ENCODE results near the gene GFOD2.

Gene GFOD2

DNA sequence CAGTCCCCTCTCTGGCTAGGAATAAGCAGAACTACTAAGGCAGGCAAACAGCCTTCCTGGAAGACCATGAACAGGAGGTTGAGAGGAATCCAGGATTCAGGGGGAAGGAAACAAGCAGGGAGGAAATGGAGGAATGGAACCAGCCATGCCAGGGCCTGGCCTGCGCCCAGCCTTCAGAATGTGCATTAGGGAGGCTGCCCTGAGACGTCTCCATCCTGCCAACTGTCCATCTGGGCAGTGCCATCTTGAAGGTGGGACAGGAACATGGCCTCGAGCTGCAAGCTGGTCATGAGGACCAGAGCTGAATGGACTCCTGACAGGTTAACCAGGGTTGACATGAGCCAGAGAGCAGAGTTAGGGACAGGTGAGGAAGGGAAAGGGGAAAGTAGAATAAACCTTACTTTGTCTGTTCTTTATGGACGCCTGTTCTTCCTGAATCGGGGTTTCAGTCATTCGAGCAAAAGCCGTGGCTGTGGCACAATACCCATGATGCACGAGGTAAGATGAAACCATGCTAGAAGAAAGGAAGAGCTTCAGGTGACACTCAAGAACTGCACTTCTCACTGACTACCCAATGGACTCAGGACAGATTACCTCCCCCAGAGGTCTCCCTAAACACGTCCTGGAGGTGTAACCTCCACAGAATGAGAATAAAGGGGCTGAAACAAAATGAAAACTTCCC lies 12.1 kb upstream of the GFOD2 start:
- FAIRE-seq = no peak

DNA sequence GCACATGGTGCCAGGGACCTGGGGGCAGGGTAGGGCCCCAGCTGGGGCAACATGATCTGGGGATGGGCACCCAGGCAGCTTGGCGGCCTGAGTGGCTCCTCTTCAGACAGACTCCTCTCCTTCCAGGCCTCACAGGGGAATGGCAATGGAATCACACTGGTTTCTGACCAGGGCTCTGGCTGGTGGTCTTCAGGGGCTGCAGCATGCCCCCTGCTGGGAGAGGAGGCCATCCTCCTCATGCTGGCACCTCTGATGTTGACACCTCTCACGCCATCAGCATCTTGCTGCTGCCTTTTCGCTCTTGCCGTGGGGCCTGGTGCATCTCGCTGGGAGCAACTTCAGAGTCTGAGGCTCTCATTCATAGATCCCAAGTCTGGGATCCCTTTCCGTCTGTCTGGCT lies 11.2 kb upstream of the GFOD2 start:
- no peak for FAIRE-seq

DNA sequence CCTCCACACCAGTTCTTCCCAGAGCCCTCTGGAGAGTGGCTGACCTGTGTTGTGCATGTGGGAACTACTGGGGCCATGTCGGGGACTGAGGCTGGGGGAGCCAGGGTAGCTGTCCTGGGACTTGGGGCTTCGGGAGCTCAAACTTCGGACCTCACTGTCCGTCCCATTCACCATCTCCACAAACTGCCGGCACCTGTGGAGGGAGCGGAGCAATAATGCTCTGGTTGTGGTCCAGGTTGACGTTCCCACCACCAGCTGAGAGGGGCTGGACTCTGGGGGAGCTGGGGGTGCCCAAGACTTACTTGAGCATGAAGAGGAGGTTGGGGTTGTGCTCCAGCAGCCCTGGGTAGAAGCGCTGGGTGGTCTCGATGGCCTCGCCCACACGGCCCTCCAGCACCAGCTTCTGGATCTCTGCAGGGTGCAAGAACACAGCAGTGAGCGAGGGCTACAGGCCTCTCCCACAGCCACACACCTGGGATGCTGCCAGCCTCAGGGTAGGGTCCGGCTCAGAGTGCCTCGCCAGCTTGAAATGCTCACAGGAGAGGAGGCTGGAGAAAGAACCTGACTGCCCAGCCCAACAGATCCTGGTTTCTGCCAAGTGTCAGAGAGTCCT lies 10.6 kb upstream of the GFOD2 start:
- no peak for FAIRE-seq

DNA sequence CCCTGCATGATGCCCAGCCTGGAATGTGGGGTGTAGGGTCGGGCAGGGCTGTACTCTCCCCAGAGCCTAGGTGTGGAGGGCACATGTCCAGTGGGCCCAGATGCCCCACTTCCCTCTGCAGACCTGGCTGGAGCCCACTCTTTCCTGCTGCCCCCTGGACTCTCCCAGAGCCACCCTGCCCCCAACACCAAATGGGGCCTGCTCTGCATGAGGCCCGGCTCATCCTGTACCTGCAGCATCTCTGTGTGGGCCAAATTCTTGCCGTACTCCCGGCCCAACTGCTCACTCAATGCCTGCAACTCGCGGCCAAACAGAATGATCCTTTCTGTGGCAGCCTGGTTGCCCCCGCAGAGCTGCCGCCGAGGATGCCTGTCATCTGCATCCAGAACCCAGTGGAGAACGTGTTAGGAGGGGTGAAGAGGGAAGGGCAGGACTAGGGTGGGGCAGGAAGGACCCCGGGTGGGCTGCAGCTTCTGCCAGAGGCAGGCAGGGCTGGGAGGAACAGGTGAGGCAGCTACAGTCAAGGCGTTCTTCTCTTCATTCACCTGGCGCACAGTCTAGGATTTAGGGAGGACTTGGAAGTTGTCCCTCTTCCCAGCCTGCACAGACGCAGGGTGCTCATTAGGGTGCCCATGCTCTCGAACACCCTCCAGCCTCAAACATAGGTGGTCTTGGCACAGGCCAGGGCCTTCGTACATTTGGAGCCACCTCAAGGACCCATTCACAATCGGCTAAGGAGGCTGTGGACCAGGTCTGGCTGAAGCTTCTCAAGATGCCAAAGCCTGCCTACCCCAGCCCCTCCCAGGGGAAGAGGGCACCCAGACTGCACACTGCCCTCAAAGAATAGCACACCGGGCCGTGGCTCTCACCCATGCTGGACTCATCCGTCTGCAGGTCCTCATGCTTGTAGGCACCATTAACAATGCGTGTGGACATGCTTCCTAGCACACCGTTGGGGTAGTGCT lies 8.7 kb upstream of the GFOD2 start:
- no peak for FAIRE-seq

DNA sequence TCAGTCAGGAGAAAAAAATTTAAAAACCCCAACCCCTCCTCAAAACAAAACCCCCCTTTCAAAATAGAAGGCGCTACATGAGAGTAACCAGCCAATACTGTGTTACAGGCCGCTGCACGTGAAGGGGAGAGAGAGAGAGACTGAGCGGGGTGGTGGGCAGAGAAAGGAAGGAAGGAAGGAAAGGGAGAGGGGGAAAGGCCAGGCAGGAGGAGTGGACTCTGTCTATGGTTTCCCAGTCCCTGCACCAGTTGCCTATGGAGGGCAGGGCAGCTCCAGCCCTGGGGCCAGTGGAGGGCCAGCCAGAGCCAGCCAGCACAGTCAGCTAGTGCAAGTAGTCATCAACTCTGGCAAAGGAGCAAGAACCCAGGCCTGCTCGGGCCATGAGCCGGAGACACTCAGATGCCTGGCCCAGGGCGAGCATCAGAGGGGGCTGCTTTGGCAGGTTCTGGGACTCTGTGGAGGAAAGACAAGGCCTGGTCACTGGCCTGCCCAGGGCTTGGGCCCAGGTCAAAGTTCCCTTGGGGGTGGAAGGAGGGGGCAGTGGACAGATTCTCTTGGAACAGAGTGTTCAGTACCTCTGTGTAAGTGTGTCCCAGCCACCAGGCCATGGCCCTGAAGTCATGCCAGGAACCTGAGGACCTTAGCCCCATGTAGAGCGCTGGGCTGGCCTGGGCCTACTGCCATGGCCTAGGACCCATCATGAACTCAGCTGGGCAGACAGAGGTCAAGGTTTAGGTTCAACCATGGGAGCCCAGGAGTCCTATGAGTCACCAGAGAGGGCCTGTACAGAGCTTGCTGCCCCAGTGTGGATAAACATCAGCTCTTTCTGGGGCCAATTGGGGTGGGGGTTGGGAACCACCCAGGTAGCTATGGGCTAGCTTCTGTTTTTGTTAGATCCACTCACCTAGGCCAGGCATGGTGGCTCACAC lies 7.3 kb upstream of the GFOD2 start:
- no peak for FAIRE-seq

DNA sequence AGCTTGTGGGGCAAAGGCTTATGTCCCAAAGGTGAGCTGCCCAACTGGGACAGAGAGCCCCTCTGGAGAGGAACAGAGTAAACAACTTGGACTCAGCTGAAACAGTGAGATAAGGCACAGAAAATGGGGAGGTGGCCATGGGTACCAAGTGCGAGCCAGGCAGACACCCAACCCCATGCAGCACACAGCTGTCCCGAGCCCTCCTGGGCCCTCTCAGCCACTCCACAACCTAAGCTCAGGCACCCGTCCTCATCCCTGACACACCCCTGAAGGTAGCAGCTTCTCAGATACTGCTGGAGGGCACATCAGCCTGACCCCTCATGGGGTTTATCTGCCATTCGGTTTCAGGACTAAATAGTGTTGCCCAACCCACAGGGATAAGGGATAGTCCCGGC lies 4.8 kb upstream of the GFOD2 start:
- FAIRE-seq = no peak

DNA sequence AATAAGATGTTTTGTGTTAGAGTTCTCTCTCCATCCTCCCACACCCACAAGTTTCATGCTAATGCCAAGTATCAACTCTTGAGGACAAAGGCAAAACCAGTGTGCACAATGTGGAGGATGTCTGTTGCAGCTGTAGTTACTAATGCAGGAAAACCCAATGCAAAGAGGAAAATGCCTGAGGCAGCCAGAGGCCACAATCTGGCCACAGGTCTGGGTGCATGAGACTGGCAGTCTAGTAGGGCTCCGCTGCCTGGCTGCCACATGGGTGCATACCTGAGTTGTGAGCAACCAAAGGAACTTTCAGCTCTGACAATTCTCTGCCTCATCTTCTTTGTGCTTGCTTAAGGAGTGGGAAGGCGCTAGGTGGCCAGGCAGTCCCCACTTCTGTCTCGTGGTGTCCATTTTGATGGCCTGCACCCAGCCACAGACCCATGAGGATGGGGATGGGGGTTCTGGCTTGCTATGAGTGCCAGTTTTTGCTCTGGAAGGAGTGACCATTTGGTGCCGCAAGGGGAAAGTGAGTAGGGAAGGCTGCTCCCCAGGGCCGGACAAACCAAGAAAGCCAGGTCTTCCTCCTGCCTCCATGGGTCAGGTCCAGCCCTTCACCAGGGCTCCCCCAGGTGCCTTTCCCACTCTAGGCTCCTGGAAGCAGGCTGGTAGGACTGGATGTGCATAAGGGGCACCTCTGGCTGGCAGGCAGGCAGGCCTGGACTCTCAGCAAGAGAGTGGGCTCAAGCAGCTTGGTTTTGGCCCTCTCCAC lies 4.2 kb upstream of the GFOD2 start:
- no peak for FAIRE-seq

DNA sequence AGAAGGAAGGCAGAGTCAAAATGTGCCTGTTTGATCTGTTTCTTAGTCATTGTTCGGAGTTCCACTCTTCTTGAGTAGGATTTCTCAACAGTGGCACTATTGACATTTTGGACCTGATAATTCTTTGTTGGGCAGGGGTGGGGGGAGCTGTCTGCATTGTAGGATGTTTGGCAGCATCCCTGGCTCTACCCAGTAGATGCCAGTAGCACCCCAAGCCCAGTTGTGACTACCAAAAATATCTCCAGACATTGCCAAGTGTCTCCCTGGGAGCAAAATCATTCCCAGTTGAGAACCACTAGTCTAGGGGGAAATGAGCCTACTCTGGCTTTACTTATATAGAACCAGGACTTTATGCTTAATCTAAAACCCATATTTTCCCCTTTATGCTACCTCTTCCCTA lies 1.1 kb upstream of the GFOD2 start:
- FAIRE-seq = no peak

DNA sequence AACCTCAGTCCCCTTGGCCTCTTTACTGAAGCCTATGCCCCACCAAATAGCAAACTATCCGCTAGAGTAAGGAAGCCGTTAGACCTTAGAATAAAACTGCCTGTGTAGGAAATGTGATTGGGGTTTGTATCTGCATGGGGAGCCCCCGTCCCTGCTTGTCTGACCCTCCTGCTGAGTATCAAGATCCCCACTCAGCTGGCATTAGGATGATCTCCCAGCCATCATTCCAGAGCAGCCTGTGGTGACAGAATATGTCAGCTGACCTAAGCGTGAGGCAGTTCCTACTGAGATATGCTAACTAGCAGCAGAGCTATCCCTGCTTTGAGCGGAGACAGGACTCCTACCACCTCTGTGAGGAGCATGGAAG lies 645 bp upstream of the GFOD2 start:
- no peak for FAIRE-seq

DNA sequence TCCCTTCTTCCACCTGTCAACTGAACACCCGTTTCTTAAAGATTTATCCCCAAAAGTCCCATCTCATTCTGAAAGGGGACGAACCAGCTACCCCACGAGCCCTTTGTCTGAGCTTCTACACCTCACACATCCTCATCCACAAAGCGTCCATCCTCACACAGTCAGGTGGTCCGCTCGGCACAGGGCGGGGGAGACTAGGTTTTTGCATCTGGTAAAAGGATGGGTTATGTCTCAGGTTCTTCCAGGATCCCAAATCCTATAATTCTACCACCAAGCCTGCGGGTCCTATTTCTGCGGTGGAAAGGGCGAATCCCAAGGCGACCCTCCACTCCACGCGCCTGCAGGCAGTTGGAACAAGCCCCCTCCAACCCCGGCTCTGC lies 458 bp downstream of the GFOD2 start:
- no peak for FAIRE-seq

DNA sequence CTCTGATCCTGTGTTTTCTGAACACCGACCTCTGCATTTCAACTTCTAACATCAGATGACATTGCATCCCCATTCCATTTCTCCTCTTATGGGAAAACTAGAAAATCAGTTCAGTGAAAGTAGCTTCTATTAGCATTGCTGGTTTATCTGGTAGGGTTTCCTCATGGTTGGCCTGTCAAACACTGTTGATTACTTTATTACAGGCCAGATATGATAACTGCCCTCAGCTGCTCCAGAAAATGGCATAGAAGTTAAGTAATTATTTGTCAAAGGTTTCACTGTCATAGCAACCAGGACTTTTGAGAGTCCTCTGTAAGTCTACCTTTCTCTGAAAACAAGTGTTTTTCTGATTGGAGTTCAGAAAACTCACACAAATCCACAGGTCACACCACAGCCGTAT lies 3.0 kb downstream of the GFOD2 start:
- no peak for FAIRE-seq

DNA sequence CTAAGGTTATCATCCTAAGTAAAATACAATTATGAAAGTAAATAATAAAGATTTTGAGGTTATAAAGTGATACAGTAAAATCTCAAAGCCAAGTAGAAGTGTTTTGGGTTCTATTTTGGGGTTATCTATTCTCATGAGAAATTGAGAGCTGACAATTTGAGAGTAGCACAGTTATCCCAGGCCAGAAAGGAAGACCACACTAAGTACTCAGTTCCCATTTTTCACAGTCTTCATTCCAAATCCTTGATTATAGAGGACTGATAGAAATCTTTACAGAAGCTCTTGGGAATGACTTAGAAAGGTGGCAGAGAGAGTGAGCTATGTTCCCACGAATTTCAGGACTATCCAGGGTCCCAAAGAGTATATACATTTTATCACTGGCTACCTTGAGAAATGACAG lies 4.6 kb downstream of the GFOD2 start:
- no peak for FAIRE-seq

DNA sequence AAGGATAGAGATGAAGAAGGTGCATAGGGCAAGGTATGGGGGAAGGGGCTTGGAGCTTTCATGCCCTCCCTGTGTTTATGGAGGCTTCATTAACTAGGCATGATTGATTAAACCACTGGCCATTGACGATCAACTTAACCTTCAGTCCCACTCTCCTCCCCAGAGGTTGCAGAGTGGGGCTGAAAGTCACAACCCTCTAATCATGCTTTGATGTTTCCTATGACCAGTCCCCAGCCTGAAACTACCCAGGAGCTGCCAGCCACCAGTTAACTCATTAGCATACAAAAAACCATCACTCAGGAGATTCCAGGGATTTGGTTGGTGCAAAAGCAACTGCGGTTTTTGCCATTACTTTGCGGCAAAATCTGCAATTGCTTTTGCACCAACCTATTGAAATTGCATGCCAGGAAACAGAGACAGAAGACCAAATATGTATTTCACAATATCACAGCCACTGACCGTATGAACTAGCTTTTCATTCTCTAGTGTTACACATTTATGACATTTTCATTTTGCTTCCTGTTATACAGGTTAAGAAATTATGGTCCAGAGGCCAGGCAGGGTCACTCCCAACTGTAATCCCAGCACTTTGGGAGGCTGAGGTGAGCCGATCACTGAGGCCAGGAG lies 5.4 kb downstream of the GFOD2 start:
- no peak for FAIRE-seq

DNA sequence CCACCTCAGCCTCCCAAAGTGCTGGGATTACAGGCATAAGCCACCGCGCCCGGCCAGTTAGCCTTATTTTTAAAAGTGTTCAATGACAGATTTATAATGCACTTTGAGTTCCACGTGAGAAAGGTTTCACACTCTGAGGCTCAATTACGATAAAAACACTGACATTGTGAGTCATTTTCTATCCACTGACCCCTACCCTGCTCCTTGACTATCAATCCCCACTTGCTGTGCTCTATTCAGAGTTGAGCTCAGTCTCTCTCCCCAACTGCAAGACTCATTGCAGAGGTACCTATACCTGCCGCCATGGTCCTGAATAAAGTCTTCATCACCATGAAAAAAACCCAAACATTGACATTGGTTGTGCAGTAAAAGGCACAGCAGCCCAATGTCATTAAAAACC lies 8.5 kb downstream of the GFOD2 start:
- no peak for FAIRE-seq

DNA sequence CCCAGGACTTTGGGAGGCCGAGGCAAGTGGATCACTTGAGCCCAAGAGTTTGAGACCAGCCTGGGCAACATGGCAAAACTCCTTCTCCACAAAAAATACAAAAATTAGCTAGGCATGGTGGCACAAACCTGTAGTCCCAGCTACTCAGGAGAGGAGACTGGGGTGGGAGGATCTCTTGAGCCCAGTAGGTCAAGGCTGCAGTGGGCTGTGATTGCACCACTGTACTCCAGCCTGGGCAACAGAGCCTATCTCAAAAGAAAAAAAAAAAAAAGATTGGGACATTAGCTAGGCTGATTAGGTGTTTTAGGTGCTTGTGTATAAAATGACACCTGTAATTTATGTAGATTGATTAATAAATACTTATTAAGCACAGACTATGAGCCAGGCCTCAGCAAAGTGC lies 10.1 kb downstream of the GFOD2 start:
- FAIRE-seq = no peak

DNA sequence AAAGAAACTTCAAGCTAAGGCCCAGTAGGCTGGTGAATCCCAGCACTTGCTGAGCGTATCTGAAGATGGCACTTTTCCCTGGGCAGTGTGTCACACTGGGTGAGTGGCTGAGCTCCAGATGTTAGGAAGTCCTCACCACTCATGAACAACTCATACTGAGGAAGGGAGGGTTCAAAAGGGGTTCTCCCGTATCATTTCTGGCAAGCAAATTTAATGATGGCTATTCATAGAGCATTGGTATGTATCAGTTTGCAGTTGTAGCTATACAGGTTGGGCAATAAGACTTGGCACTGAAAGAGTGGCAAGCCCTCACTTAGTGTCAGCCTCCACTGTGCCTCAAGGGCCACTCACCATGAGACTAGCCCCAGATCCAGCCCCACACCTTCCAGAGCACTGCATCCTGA lies 10.7 kb downstream of the GFOD2 start:
- no peak for FAIRE-seq

DNA sequence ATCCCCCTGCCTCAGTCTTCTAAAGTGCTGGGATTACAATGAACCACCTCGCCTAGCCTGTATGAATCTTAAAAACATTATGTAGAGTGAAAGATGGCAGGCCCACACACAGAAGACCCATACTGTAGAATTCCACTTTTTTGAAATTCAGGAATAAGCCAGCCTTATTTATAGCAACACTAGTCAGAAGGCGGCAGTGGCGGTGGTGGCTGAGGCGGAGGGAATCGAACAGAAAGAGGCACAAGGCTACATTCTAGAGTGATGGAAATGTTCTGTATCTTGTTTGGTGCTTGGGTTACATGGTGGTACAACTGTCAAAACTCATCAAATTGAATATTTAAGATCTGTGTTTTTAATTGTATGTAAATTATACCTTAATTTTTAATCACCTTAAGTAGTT lies 11.3 kb downstream of the GFOD2 start:
- no peak for FAIRE-seq

DNA sequence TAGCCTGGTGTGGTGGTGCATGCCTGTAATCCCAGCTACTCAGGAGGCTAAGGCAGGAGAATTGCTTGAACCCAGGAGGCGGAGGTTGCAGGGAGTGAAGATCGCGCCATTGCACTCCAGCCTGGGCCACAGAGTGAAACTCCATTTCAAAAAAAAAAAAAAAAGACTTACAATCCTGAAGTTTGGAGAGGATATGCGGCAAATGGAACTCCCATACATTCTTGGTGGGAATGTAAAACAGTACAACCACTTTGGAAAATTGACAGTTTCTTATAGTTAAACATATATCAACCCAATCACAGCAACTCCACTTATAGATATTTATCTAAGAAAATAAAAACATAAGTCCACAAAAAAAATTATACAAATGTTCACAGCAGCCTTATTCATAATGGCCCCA lies 11.9 kb downstream of the GFOD2 start:
- no peak for FAIRE-seq

DNA sequence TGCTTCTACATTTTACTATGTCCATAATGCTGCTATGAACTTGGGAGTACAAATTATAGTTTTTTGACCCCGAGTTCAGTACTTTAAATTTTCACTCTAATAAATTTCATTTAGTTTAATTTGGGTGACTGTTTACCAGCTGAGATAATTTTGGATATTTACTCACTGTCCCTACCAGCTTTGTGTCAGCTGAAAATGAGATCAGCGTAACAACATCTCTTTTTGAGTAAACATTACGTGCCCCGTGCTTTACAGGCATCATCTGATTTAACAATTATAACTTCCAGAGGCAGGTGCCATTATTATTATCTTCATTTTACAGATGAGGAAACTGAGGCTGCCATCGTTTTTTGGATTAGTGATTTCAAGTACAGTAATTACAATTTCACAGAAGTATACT lies 15.0 kb downstream of the GFOD2 start:
- peak; percentile 41 for FAIRE-seq

DNA sequence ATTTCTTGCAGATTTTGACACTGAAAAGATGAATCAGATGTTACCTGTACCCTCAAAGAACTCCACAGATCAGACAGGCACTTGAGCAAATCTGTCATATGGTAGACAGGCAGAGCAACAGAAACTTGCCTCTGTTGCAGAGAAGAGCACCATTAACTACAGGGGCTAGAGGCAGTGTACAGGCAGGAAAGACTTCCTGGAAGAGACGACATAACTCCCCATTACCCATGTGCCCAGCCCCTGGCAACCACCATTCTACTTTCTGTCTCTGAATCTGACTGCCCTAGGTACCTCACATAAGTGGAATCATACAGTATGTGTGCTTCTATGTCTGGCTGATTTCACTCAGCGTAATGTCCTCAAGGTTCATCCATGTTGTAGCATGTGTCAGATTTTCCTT lies 15.5 kb downstream of the GFOD2 start:
- no peak for FAIRE-seq

DNA sequence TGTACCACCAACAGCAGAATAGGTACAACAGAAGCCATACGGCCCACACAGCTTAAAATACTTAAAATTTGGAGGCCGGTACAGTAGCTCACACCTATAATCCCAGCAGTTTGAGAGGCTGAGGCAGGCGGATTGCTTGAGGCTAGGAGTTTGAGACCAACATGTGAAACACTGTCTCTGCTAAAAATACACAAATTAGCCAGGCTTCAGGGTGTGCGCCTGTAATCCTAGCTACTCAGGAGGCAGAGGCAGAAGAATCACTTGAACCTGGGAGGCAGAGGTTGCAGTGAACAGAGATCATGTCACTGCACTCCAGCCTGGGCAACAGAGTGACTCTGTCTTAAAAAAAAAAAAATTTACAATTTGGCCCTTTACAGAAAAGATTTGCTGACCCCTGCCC lies 17.0 kb downstream of the GFOD2 start:
- FAIRE-seq = no peak

DNA sequence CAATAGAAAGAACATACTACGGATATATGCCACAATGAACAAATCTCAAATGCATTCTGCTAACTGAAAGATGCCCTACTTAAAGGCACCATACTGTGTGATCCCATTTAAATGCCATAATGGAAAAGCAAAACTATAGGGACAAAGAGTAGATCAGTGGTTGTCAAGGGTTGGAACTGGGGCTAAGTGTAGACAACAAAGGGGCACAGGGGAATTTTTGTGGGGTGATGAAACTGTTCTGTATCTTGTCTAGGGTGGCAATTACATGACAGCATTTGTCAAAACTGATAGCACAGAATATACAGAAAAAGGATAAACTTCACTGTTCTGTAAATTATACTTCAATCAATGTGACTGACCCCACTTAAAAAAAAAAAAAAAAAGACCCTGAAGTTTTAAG lies 17.7 kb downstream of the GFOD2 start:
- no peak for FAIRE-seq

Measured in islet of Langerhans (tissue), 1 donor.